HCEC 1CT (cell line): ENCODE results near the gene PARP12.

Experiments used
- DNase-seq: peaks from one replicate; pipeline ENCODE4 v3.0.0-alpha.2; 2017

The PARP12 gene

GRCh38 chr7:139987691-139988516 lies 74.8 kb downstream of the PARP12 start:
- DNase-seq = no peak

- no peak for DNase-seq
These were observed 76.9 kb downstream of the PARP12 start for GRCh38 chr7:139985811-139986210.

GRCh38 chr7:139984642-139985539 lies 77.9 kb downstream of the PARP12 start:
- DNase-seq = no peak

- no peak for DNase-seq
These were observed 79.5 kb downstream of the PARP12 start for GRCh38 chr7:139982927-139983920.

GRCh38 chr7:139981511-139981895 lies 81.2 kb downstream of the PARP12 start:
- no peak for DNase-seq

GRCh38 chr7:139976838-139977656 lies 85.7 kb downstream of the PARP12 start:
- no peak for DNase-seq

- DNase-seq = no peak
These were observed 86.5 kb downstream of the PARP12 start for GRCh38 chr7:139976055-139976837.

GRCh38 chr7:139974179-139974811 lies 88.5 kb downstream of the PARP12 start:
- no peak for DNase-seq
